HG02970 (cell line): ENCODE data around the gene GDPD3.
A peak's percentile ranks its signal among the peaks of the same experiment; 100 is the strongest.

Experiments
- ATAC-seq: cut with Tn5 transposase; IDR thresholded peaks from one replicate; pipeline ENCODE4 v1.9.1; 2021; ENCODE audit warnings: mild to moderate bottlenecking, moderate library complexity, moderate number of reproducible peaks; ENCODE audit not compliant: unreplicated experiment, low FRiP score

Gene GDPD3

GRCh38 chr16:30063893-30064728, 49.2 kb downstream of the GDPD3 start:
- peak; percentile 29 for ATAC-seq

- no peak for ATAC-seq
Measured at GRCh38 chr16:30063278-30063892, 50.0 kb downstream of the GDPD3 start.

DNA sequence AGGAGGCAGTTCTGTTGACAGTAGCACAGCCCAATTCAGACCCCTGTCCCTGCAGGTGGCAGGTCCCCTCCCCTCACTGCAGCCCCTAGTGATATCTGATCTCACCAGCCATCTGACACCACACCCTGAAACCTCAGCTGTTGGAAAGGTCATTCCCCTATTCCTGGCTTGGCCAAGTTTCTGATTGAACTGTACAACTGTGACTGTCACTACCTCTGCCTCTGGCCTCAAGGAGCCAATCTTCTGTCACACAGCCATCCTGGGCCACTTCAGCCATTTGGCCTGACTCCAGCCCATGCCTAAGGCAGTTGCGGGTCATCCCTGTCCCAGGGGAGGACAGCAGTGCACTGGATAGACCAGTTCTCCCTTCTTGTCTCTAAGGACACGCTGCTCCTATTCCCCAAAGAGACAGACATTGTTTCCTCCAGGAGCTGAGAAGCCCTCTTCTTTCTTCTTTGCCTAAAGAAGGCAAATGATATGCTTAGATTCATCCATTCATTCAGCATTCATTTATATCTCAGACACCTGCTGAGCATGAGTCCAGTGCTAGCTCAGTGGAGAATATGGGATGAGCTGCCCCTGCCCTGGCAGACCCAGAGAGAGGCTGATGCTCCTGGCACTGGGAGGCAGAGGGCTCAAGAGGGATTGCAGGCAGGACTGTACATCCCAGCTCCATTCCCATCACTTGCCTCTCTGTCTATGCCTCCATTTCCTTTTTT, 52.3 kb downstream of the GDPD3 start:
- no peak for ATAC-seq

DNA sequence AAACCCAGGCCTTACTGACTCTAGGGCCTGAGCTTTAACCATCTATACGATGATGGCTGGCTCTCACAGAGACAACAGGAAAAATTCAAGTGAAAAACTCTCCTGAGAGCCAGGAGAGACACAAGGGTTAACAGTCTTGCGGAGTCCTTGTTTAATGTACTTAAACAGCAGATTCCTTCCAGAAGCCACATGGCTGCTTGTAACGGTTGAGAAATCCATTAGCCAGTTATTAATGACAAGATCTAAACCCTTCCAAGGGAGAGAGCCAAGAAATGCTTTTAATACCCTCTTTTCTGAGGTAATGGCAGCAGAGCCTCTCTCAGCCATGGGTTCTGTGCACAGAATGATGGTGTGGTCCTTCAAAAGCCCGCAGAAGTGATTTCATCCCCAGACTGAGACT, 53.0 kb downstream of the GDPD3 start:
- ATAC-seq: no peak

DNA sequence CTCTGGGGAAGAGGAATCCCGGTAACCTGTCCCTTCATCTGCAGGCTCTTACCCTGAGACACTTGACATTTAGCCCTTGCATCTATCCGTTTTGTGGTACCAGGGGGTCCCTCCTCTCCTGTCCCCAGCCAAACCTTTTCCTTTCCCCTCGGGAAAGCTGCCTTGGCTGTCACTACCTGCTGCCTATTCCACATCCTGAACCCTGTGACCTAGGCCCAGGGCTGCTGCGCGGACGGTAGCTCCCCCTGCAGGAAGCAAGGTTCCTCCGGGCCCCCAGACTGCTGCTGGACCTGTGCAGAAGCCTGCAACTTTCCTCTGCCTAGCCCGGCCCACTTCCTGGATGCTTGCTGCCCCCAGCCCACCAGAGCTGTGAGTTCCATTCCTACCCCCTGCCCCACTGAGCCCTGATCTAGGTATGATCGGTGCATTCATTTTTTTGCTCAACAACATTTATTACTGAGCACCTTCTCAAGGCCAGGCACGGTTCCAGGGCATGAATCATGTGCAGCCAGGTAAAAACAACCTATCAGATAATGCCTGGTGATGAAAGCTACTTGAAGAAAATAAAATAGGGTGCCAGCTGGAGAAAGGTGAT, 58.3 kb downstream of the GDPD3 start:
- no peak for ATAC-seq
